PC-3 (cell line): ENCODE results near the gene FOXN3.

ENCODE experiments used
- EZH2 ChIP-seq: fragments of 300-600 bp; sonication (generic); IDR thresholded peaks from one replicate; pipeline ENCODE4 v1.6.1; 2017; ENCODE audit warnings: antibody characterized with exemption, mild to moderate bottlenecking, low read length; ENCODE audit not compliant: unreplicated experiment
- EZH2phosphoT487 ChIP-seq: fragments of 300-600 bp; sonication (generic); IDR thresholded peaks from 2 replicates; pipeline ENCODE4 v1.6.1; 2018; ENCODE audit warnings: mild to moderate bottlenecking, antibody characterized with exemption, low read length, borderline replicate concordance

DNA sequence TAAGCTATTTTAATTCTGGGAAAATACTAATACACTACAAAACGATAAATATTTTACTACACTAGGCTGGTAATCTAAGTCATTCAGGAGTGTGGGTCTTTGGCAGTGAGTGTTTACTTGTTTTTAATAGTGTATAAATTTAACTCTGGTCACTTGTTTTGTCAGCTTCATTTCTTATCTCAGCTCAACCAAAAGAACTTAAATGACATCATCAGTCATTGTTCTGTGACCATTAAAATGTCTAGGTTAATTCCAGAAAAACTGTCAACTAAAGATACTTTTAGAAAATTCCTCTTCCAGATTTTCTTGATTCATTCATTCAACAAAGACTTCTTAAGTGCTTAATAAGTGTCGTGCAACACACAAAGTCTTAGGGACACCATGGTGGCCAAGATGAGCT lies 102.8 kb downstream of the FOXN3 start:
- TF ChIP-seq EZH2 (no peak), EZH2phosphoT487 (no peak)
